ENCODE results near the gene PPFIBP2. TPM values are rescaled to one million over a fixed set of nuclear protein-coding genes. Genes with fewer than 3 reads are reported as not detected.

PPFIBP2 gene
- total RNA-seq, 1 experiment from 2014 or later: 5.7 TPM

DNA sequence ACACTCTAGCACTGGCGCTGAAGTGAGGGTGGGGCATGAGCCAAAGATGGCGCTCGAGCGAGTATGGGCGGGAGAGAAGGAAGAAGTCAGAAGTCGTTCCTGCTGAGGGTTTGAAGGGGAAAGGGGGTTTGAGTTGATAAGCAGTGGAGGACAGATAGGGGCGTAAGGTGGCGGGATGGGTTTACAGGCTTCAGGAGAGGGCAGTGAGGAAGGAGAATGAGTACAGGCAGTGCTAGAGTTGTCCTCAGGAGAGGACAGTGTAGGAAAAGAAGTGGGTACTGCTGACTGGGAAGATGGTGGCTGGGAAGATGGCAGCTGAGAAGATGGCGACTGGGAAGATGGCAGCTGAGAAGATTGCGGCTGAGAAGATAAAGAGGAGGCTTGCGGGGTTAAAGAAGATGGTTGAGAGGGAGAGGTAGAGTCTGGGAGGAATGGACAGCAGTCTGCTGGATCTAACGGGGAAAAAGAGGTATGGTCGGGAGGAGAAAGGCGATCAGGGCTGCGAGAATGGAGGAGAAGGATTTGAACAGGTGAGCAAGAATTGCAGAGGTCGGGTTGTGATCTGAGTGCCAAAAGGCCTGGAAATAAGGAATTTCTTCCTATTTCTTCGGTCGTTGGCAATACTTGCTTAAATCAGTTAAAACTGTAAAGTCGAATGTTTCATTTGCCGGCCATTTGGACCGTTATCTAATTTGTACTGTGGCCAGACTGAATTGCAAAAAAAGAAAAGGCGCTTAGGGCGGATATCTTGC, 5.2 kb downstream of the PPFIBP2 start:
- BruUV-seq (replicated peaks): no TSS peak
- H3K36me3 ChIP-seq (ENCODE audit: insufficient read depth, low read length, poor library complexity, severe bottlenecking): no peaks in the 10 kb centered on the region
- POLR2A ChIA-PET (ENCODE audit: low non-redundant PET): no interaction called here
- H3K4me1 ChIP-seq (ENCODE audit: insufficient read depth, low read length, poor library complexity, severe bottlenecking): peaks cover 8% of the 10 kb centered on the region
- no peak overlapping the region for H3K27ac ChIP-seq (ENCODE audit: low read depth, low read length, poor library complexity, severe bottlenecking)
- DNase-seq (ENCODE audit: low spot score): no peak
- H3K4me3 ChIP-seq (ENCODE audit: low read depth, low read length, poor library complexity, severe bottlenecking): no peak overlapping the region
- CTCF ChIA-PET: no interaction called here
- peaks cover 18% of the 10 kb centered on the region for H3K27me3 ChIP-seq (replicated peaks; ENCODE audit: insufficient read depth, low read depth, low read length, poor library complexity)
- intact Hi-C loops (cut with micrococcal nuclease; ENCODE audit: unreplicated experiment): no loop called here
- no peaks in the 10 kb centered on the region for H3K9me3 ChIP-seq (ENCODE audit: low read depth, low read length, poor library complexity, severe bottlenecking)
- TF ChIP-seq, protein P1, sequence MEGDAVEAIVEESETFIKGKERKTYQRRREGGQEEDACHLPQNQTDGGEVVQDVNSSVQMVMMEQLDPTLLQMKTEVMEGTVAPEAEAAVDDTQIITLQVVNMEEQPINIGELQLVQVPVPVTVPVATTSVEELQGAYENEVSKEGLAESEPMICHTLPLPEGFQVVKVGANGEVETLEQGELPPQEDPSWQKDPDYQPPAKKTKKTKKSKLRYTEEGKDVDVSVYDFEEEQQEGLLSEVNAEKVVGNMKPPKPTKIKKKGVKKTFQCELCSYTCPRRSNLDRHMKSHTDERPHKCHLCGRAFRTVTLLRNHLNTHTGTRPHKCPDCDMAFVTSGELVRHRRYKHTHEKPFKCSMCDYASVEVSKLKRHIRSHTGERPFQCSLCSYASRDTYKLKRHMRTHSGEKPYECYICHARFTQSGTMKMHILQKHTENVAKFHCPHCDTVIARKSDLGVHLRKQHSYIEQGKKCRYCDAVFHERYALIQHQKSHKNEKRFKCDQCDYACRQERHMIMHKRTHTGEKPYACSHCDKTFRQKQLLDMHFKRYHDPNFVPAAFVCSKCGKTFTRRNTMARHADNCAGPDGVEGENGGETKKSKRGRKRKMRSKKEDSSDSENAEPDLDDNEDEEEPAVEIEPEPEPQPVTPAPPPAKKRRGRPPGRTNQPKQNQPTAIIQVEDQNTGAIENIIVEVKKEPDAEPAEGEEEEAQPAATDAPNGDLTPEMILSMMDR (conservative IDR thresholded peaks at IDR 0.05; ENCODE audit: low read depth, low read length): no peak
- TF ChIP-seq EZH2 (IDR thresholded peaks at IDR 0.05; ENCODE audit: borderline replicate concordance, low read depth, low read length, poor library complexity, severe bottlenecking): no peak

- Histone ChIP-seq H3K27ac (ENCODE audit: low read depth, low read length, poor library complexity, severe bottlenecking) (no peak overlapping the region), H3K36me3 (ENCODE audit: insufficient read depth, low read length, poor library complexity, severe bottlenecking) (no peaks in the 10 kb centered on the region), H3K4me3 (ENCODE audit: low read depth, low read length, poor library complexity, severe bottlenecking) (no peak overlapping the region), H3K27me3 (replicated peaks; ENCODE audit: insufficient read depth, low read depth, low read length, poor library complexity) (peaks cover 5% of the 10 kb centered on the region), H3K9me3 (ENCODE audit: low read depth, low read length, poor library complexity, severe bottlenecking) (no peaks in the 10 kb centered on the region), H3K4me1 (ENCODE audit: insufficient read depth, low read length, poor library complexity, severe bottlenecking) (no peaks in the 10 kb centered on the region)
- ChIA-PET POLR2A (ENCODE audit: low non-redundant PET) (no interaction called here), CTCF (no interaction called here)
- no TSS peak for BruUV-seq (replicated peaks)
- no peak for TF ChIP-seq EZH2 (IDR thresholded peaks at IDR 0.05; ENCODE audit: borderline replicate concordance, low read depth, low read length, poor library complexity, severe bottlenecking)
- TF ChIP-seq, protein P1 (conservative IDR thresholded peaks at IDR 0.05; ENCODE audit: low read depth, low read length): no peak
- intact Hi-C loops (cut with micrococcal nuclease; ENCODE audit: unreplicated experiment): no loop called here
- DNase-seq (ENCODE audit: low spot score): no peak
Measured at GRCh38 chr11:7520011-7520942, 6.5 kb downstream of the PPFIBP2 start.

DNA sequence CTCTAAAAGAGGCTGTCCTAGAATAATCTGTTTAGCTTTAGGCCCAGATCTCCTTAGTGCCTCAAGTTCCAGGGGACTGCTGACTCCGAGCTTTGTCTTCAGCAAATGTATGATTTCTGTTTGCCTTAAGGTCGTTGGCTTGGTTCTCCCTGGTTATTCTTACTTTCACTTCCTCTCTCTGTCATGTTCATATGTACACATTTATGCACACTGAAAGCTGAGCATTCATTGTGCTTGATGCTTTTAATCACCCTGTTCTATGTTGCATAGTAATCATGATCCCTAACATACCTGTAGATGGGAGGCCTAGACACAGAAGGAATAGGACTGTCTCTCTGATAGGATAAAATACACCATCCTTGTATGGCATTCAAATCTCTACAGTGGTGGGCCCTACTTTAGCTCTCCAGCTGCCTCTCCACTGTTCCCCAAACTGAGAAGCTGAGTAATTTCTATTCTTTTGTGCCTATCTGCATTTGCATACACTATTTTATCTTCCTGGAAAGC, 7.2 kb downstream of the PPFIBP2 start:
- DNase-seq (ENCODE audit: low spot score): no peak
- H3K9me3 ChIP-seq (ENCODE audit: low read depth, low read length, poor library complexity, severe bottlenecking): no peaks in the 10 kb centered on the region
- H3K27me3 ChIP-seq (replicated peaks; ENCODE audit: insufficient read depth, low read depth, low read length, poor library complexity): no peaks in the 10 kb centered on the region
- no TSS peak for BruUV-seq (replicated peaks)
- TF ChIP-seq EZH2 (IDR thresholded peaks at IDR 0.05; ENCODE audit: borderline replicate concordance, low read depth, low read length, poor library complexity, severe bottlenecking): no peak
- TF ChIP-seq, protein P1 (conservative IDR thresholded peaks at IDR 0.05; ENCODE audit: low read depth, low read length): no peak
- intact Hi-C loops (cut with micrococcal nuclease; ENCODE audit: unreplicated experiment): no loop called here
- POLR2A ChIA-PET (ENCODE audit: low non-redundant PET): no interaction called here
- H3K36me3 ChIP-seq (ENCODE audit: insufficient read depth, low read length, poor library complexity, severe bottlenecking): no peaks in the 10 kb centered on the region
- H3K4me1 ChIP-seq (ENCODE audit: insufficient read depth, low read length, poor library complexity, severe bottlenecking): no peaks in the 10 kb centered on the region
- no peak overlapping the region for H3K27ac ChIP-seq (ENCODE audit: low read depth, low read length, poor library complexity, severe bottlenecking)
- CTCF ChIA-PET: no interaction called here
- H3K4me3 ChIP-seq (ENCODE audit: low read depth, low read length, poor library complexity, severe bottlenecking): no peak overlapping the region
